T-helper 1 cell (primary cell): Measurements from ENCODE around the gene NME8.
A peak's percentile ranks its signal among the peaks of the same experiment; 100 is the strongest.
"Not testable (repeated sequence)": the region's sequence is repeated elsewhere in the genome, so short reads cannot be mapped to it uniquely, and the experiment has no call there.

Experiments
- DNase-seq, 5 donors: peaks; one replicate each; pipeline ENCODE4 v3.0.0-alpha.2; 2012 to 2020
- total RNA-seq, 4 donors: gene quantifications; one replicate each; lab custom pipeline; 2026; lab: John Stamatoyannopoulos, UW

Gene NME8, protein sequence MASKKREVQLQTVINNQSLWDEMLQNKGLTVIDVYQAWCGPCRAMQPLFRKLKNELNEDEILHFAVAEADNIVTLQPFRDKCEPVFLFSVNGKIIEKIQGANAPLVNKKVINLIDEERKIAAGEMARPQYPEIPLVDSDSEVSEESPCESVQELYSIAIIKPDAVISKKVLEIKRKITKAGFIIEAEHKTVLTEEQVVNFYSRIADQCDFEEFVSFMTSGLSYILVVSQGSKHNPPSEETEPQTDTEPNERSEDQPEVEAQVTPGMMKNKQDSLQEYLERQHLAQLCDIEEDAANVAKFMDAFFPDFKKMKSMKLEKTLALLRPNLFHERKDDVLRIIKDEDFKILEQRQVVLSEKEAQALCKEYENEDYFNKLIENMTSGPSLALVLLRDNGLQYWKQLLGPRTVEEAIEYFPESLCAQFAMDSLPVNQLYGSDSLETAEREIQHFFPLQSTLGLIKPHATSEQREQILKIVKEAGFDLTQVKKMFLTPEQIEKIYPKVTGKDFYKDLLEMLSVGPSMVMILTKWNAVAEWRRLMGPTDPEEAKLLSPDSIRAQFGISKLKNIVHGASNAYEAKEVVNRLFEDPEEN
- 0 reads per million in 4 donors for total RNA-seq

DNA sequence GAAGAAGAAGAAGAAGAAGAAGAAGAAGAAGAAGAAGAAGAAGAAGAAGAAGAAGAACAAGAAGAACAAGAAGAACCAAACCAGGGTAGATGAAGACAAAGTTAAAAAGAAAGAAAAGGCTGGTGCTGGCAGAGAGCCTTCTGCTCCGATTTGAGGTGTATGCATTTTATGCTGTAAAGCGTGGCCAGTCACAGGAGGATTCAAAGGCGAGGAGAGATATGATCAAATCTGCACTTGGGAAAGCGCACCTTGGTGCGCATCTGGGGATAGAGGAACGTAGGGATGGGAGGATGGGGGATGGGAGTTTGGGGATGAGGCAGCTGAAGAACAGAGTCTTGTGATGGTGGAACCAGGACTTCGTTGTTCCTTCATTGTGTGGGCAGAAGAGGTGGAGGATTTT, at the start of gene NME8:
Gene NME8 (plus strand): TSS at position 301 of the 400 bp plus-strand sequence. CDS start 1,670 bp downstream, outside the sequence.
- no peak for DNase-seq

- no peak for DNase-seq
Measured at GRCh38 chr7:37806152-37806551, 42.2 kb upstream of the NME8 start.

DNA sequence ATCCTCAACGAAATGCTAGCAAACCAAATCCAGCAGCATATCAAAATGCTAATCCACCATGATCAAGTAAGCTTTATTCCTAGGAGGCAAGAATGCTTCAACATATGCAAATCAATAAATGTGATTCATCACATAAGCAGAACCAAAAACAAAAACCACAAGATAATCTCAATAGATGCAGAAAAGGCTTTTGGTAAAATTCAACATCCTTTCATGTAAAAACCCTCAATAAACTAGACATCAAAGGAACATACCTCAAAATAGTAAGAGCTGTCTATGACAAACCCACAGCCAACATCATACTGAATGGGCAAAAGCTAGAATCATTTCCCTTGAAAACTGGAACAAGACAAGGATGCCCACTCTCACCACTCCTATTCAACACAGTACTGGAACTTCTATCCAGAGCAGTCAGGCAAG, 36.2 kb upstream of the NME8 start:
- not testable (repeated sequence) for DNase-seq

DNA sequence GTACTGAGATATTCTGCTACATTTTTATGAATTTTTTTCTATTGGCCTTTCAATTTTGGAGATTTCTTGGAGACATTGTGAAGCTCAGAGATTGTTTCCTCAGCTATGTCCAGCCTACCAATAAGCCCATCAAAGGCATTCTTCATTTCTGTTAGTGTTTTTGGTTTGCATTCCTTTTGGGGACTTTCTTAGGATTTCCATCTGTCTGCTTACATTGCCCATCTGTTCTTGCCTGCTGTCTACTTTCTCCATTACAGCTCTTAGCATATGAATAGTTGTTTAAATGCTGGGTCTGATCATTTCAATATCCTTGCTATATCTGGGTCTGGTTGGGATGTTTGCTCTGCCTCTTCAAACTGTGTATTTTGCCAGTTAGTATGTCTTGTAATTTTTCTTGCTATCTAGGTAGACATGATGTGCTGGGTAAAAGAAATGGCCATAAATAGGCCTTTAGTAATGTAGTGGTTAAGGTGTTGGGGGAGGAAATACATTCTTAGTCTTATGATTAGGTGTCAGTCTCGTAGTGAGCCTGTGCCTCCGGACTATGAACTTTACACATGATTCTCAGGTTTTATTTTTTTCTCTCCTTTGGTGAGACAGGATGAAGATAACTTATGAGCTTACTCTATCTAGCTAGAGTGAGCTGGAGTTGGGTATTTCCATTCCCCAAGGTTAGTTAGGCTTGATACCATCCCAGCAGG, 32.6 kb upstream of the NME8 start:
- no peak for DNase-seq

DNA sequence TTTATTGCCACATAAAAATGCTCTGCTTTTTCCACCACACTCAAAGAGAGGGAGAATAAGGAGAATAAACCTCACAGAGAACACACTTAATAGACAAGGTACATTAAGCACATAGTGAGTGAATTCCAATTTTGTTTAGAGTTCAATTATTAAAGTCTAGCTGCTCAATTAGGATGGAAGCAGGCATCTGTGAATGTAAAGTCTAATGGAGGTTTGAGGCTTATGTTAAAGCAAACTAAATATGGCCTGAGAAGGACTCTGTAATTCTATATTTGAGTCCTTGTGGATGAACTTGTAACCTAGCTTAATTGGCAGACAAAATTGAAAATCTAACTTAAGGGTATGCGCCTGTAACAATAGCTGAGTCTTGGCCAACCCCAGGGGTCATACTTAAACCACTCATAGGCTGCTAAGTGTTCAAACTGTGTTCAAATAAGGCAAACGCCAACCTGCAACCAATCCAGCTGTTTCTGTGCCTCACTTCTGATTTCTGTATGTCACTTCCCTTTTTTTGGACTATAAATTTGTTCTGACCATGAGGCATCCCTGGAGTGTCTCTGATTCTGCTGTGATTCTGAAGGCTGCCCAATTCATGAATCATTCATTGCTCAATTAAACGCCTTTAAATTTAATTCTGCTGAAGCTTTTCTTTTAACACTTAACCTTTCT, 31.3 kb upstream of the NME8 start:
- DNase-seq = no peak

- DNase-seq = no peak
Measured at GRCh38 chr7:37817591-37817960, 30.8 kb upstream of the NME8 start.

- no peak for DNase-seq
Measured at GRCh38 chr7:37817996-37818720, 30.2 kb upstream of the NME8 start.

DNA sequence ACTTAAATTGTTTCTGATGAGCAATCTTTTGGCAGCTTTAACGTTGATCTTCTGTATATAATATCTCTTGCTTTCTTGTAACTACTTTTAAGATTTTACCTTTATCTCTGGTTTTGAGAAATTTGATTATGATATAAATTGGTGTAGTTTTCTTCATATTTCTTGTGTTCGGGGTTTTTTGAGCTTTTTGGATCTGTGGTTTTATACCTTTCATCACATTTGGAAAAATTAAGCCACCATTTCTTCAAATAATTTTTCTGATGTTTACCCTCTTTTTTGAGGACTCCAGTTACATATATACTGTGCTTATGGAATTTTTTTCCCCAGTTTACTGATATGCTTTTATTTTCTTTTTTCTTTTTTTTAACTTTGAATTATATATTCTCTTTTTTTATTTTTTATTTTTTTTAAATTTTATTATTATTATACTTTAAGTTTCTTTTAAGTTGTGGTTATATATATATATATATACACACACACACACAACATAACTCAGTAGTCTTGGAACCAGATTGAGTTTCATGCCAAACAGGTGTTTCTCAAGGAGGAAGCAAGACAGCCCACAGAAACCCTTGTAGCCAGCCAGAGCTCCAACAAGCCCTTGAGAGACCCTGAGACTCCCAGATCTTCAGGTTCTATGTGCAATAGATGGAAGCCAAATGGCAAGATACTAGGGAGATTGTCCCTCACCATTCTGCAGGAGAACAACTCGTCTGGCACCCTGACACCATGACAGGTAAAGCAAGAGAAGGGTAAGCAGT, 27.5 kb upstream of the NME8 start:
- DNase-seq = no peak

DNA sequence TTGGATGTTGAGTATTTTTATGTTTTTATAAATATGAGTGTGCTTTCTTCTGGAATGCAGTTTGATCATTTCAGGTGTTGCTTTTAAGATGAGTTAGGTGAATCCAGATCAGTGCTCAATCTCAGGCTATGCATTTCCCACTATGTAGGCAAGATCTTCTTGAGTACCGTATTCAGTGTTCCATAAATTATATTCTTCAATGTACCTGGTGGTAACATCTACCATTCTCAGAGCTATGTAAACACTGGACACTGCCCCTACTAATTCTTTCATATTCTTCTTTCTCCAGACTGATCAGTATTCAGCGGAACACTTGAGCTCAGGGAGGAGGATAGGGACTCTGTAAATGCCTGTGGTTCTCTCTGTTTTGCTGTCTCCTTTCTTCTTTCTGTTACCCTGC, 25.5 kb upstream of the NME8 start:
- DNase-seq = no peak

DNA sequence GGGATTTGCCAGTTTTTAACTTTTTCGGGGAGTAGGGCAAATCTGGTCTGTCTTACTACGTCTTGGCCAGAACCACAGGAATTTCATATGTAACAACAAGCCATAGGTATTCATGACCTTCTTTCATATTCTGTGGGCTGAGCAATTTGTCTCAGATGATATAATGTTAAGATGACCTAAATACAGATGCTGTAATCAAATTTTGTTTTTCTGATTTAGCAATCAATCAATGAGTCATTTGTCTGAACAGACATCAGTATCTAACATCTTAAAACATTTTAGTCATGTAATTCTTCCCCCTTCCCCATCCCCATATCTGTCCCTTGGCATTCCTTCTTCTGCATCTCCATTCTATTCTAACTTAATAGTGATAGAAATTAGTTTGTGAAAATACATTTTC, 24.8 kb upstream of the NME8 start:
- no peak for DNase-seq

DNA sequence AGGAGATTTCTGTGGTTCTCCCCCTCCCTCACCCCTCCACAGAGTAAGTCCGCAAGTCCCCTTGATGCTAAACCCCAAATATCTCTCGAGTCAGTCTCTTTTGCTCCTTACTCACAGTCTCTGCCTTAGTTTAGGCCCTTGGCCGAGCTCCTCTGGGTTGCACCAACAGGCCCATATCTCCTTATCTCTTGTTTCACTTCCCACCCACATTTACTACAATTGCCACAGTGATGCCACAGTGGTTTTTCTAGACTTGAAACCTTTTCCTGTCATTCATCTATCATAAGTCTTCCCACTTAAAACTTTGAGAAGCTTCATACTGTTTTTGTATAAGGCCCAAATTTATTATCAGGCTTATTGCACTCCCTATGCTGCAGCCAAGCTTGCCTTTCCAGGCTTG, 23.4 kb upstream of the NME8 start:
- no peak for DNase-seq

DNA sequence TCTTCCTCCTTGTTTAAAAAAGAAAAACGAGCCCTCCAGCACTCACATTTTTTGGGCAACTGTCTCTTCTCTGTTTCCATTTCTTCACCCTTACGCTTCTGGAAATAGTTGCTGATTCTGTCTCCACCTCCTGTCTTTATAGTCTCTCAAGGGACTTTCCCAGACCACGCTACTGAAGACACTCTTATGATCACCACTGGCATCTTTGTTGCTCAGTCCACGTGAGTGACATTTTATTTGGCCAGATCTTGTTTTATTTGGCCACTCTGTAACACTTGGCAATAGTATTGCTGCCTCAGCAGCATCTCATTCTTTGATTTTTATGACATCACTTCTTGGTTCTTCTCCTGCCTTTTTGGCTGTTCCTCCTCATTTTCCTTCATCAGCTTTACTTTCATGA, 21.6 kb upstream of the NME8 start:
- no peak for DNase-seq

DNA sequence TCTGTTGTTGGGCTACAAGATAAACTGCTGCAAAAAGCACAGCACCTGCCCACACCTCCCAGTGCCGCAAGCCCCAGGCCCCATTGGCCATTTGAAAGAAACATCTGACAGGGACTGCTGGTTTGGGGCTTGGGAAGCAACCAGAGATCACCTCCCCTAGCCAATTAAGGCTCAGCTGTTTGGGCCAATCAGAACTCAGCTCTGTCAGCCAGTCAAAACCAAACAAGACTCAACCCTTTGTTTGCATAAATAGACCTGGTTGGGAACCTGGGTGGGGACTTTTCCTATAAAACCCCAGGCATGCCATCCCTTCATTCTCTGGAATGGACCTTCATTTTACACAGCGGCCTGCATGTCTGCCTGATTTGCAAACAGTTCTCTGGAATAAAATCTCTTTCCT, 17.2 kb upstream of the NME8 start:
- DNase-seq = no peak

GRCh38 chr7:37832194-37832593, 16.2 kb upstream of the NME8 start:
- peak in 1 of 5 donors; percentile 6 for DNase-seq

DNA sequence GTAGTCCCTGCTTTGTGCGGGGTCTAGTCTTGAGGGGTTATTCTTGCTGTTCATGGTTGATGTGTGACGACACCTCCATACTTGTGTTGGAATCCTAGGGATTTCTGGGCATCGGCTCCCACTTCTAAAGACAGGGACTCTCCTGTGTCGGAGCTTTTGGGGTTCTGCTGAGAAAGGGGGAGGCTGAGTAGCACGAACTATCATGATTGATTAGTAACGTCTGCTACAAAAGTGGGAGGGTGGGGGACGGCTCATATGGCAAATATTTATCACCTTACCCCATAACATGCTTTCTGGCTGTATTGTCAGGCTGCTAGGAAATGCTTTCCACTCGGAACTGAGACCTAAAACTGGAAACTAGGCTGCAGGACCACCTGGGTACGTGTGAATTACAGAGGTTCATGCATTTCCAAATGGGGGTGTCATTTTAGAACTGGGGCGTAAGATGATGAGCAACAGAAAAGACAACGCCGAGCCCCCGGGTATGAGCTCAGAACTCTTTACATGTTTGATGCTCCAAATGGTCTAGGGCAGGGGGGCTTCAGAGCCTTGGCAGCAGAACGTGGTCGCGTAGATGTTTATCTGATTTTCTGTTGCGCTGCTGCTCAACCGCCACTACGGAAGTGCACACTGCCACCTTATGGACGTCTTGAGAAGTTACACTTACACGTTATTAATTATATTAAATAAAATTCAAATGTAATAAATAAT, 15.1 kb upstream of the NME8 start:
- peak in 4 of 5 donors; percentile 8 to 29 (median 18) for DNase-seq

GRCh38 chr7:37833818-37834146, 14.6 kb upstream of the NME8 start:
- DNase-seq = no peak

DNA sequence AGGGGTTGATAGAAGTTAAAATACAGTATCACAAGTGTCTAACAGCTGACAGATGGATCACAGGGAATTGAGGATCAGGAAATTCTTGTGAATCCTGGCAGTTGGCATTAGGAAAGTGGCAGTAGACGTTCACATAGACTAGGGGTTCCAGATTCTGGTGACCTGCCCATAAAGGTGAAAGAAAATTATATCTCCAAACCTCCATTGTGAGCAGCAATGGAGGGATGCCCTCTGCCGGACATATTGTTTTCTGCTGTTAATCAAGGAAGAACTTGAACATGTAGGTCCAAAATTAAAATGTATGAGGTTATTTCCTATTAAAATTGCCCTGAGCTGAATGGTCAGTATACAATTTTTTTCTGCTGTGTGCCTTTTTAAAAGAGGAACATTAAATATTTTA, 5.1 kb downstream of the NME8 start:
- DNase-seq = no peak

DNA sequence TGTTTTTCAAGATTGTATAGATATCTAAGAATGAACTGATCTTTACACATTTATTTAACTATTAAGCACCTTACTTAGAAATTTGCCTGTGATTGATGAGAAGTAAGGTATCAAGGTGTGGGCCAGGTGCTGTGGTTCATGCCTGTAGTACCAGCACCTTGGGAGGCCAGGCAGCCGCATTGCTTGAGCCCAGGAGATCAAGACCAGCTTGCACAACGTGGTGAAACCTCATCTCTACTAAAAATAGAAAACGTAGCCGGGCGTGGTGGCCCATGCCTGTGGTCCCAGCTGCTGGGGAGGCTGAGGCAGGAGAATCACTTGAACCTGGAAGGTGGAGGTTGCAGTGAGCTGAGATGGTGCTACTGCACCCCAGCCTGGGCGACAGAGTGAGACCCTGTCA, 33.7 kb downstream of the NME8 start:
- DNase-seq = no peak

- DNase-seq = no peak
Measured at GRCh38 chr7:37893359-37893758, 45.0 kb downstream of the NME8 start.

DNA sequence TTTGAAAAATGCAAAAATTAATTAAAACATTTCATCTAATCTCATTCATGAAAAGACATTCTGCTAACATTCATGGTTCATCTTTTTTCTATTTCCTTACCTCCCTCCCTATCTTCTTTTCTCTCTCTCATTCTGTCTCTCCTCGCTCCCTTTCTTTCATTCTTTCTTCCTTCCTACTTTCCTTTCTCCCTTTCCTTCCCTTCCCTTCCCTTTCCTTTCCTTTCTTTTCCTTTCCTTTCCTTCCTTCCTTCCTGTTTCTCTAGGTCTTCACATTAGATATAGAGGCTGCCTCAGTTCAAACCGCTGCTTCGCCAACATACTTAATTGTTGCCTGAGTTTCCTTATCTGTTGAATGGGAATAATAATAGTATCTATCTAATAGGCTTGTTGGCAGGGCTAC, 46.3 kb downstream of the NME8 start:
- DNase-seq = no peak

- DNase-seq = no peak
Measured at GRCh38 chr7:37899712-37900247, 51.4 kb downstream of the NME8 start.
